ENCODE measurements around the gene TBC1D12.
"Not testable (repeated sequence)": the region's sequence is repeated elsewhere in the genome, so short reads cannot be mapped to it uniquely, and the experiment has no call there.

Gene TBC1D12

GRCh38 chr10:94402204-94402842 is at the start of gene TBC1D12:
Gene TBC1D12 (plus strand): TSS chr10:94402541. CDS start chr10:94402614, 73 bp downstream.
- no peak for DNase-seq (ENCODE audit: extremely low read depth in 1 of 2, low read depth in 1 of 2)

- DNase-seq (ENCODE audit: extremely low read depth in 1 of 2, low read depth in 1 of 2) = no peak
Observed at GRCh38 chr10:94353336-94353735, 49.0 kb upstream of the TBC1D12 start.

GRCh38 chr10:94355841-94356240 is 46.5 kb upstream of the TBC1D12 start:
- no peak for DNase-seq (ENCODE audit: extremely low read depth in 1 of 2, low read depth in 1 of 2)

GRCh38 chr10:94357193-94357592 is 45.1 kb upstream of the TBC1D12 start:
- no peak for DNase-seq (ENCODE audit: extremely low read depth in 1 of 2, low read depth in 1 of 2)

- DNase-seq (ENCODE audit: extremely low read depth in 1 of 2, low read depth in 1 of 2) = no peak
Observed at GRCh38 chr10:94358480-94358879, 43.9 kb upstream of the TBC1D12 start.

- no peak for DNase-seq (ENCODE audit: extremely low read depth in 1 of 2, low read depth in 1 of 2)
Observed at GRCh38 chr10:94361171-94361794, 41.1 kb upstream of the TBC1D12 start.

GRCh38 chr10:94362360-94363250 is 39.7 kb upstream of the TBC1D12 start, which contains the start of gene NOC3L:
Gene NOC3L (minus strand): TSS chr10:94362939. CDS start chr10:94362838, 101 bp downstream.
- DNase-seq (ENCODE audit: extremely low read depth in 1 of 2, low read depth in 1 of 2) = peak; percentile 76 to 98

GRCh38 chr10:94363251-94363565 is 39.1 kb upstream of the TBC1D12 start:
- no peak for DNase-seq (ENCODE audit: extremely low read depth in 1 of 2, low read depth in 1 of 2)

GRCh38 chr10:94364482-94364881 is 37.9 kb upstream of the TBC1D12 start:
- no peak for DNase-seq (ENCODE audit: extremely low read depth in 1 of 2, low read depth in 1 of 2)

GRCh38 chr10:94366382-94366781 is 36.0 kb upstream of the TBC1D12 start:
- no peak for DNase-seq (ENCODE audit: extremely low read depth in 1 of 2, low read depth in 1 of 2)

- DNase-seq (ENCODE audit: extremely low read depth in 1 of 2, low read depth in 1 of 2) = no peak
Observed at GRCh38 chr10:94370501-94370900, 31.8 kb upstream of the TBC1D12 start.

GRCh38 chr10:94375374-94375773 is 27.0 kb upstream of the TBC1D12 start:
- no peak for DNase-seq (ENCODE audit: extremely low read depth in 1 of 2, low read depth in 1 of 2)

GRCh38 chr10:94376865-94377264 is 25.5 kb upstream of the TBC1D12 start:
- DNase-seq (ENCODE audit: extremely low read depth in 1 of 2, low read depth in 1 of 2) = no peak

- no peak for DNase-seq (ENCODE audit: extremely low read depth in 1 of 2, low read depth in 1 of 2)
Observed at GRCh38 chr10:94383530-94383929, 18.8 kb upstream of the TBC1D12 start.

- not testable (repeated sequence) for DNase-seq (ENCODE audit: extremely low read depth in 1 of 2, low read depth in 1 of 2)
Observed at GRCh38 chr10:94385733-94386132, 16.6 kb upstream of the TBC1D12 start.

GRCh38 chr10:94392117-94392516 is 10.2 kb upstream of the TBC1D12 start:
- not testable (repeated sequence) for DNase-seq (ENCODE audit: extremely low read depth in 1 of 2, low read depth in 1 of 2)

- no peak for DNase-seq (ENCODE audit: extremely low read depth in 1 of 2, low read depth in 1 of 2)
Observed at GRCh38 chr10:94397549-94398370, 4.6 kb upstream of the TBC1D12 start.

- DNase-seq (ENCODE audit: extremely low read depth in 1 of 2, low read depth in 1 of 2) = no peak
Observed at GRCh38 chr10:94398762-94399161, 3.6 kb upstream of the TBC1D12 start.

- no peak for DNase-seq (ENCODE audit: extremely low read depth in 1 of 2, low read depth in 1 of 2)
Observed at GRCh38 chr10:94402843-94403379, 570 bp downstream of the TBC1D12 start.

- DNase-seq (ENCODE audit: extremely low read depth in 1 of 2, low read depth in 1 of 2) = no peak
Observed at GRCh38 chr10:94403380-94404213, 1.3 kb downstream of the TBC1D12 start.

Data from activated CD8-positive, alpha-beta memory T cell treated with anti-CD3 and anti-CD28 coated beads for 1 hour (primary cell).